SK-N-SH treated with all-trans-retinoic acid at 6 μM for 48 hours (cell line): ENCODE data around the gene AKAP12.

Source experiments
- ATAC-seq: fragments of 200-7000 bp; cut with Tn5 transposase; 3 replicates; pipeline ENCODE4 v1.9.1; 2020; ENCODE audit warnings: mild to moderate bottlenecking, moderate library complexity
- BACH2 ChIP-seq: fragments of 250-450 bp; sonication (Bioruptor Pico); IDR thresholded peaks from 2 replicates; pipeline ENCODE4 v1.9.0; 2021; ENCODE audit warnings: mild to moderate bottlenecking, borderline replicate concordance
- CREB5 ChIP-seq: fragments of 250-450 bp; sonication (Bioruptor Pico); IDR thresholded peaks from 2 replicates; pipeline ENCODE4 v1.5.1; 2020; ENCODE audit warnings: low read depth, mild to moderate bottlenecking, moderate library complexity
- CSDC2 ChIP-seq: fragments of 250-450 bp; sonication (Bioruptor Pico); IDR thresholded peaks from 2 replicates; pipeline ENCODE4 v1.5.0; 2020; ENCODE audit warnings: mild to moderate bottlenecking, moderate library complexity
- CSRNP3 ChIP-seq: fragments of 250-450 bp; sonication (Bioruptor Pico); IDR thresholded peaks from 2 replicates; pipeline ENCODE4 v1.5.1; 2021; ENCODE audit warnings: mild to moderate bottlenecking, moderate library complexity
- ESRRG ChIP-seq: fragments of 250-450 bp; sonication (Bioruptor Pico); IDR thresholded peaks from 2 replicates; pipeline ENCODE4 v1.6.1; 2021; ENCODE audit warnings: mild to moderate bottlenecking
- GLIS3 ChIP-seq: fragments of 250-450 bp; sonication (Bioruptor Pico); IDR thresholded peaks from 2 replicates; pipeline ENCODE4 v1.5.0; 2020; ENCODE audit warnings: mild to moderate bottlenecking, moderate library complexity
- ISL1 ChIP-seq: fragments of 250-450 bp; sonication (Bioruptor Pico); IDR thresholded peaks from 2 replicates; pipeline ENCODE4 v2.1.2; 2022; ENCODE audit warnings: mild to moderate bottlenecking, moderate library complexity
- OSR1 ChIP-seq: fragments of 250-450 bp; sonication (Bioruptor Pico); IDR thresholded peaks from 2 replicates; pipeline ENCODE4 v1.8.0; 2022; ENCODE audit warnings: moderate library complexity, mild to moderate bottlenecking, inconsistent platforms
- PPARA ChIP-seq: fragments of 250-450 bp; sonication (Bioruptor Pico); IDR thresholded peaks from 2 replicates; pipeline ENCODE4 v1.5.0; 2020; ENCODE audit warnings: mild to moderate bottlenecking, borderline replicate concordance
- RARB ChIP-seq: fragments of 250-450 bp; sonication (Bioruptor Pico); IDR thresholded peaks from 2 replicates; pipeline ENCODE4 v1.8.0; 2021; ENCODE audit warnings: mild to moderate bottlenecking, moderate library complexity
- SNAI2 ChIP-seq: fragments of 250-450 bp; sonication (Bioruptor Pico); IDR thresholded peaks from 2 replicates; pipeline ENCODE4 v1.5.0; 2020; ENCODE audit warnings: mild to moderate bottlenecking, moderate library complexity
- TCF4 ChIP-seq: fragments of 250-450 bp; sonication (Bioruptor Pico); IDR thresholded peaks from 2 replicates; pipeline ENCODE4 v1.8.0; 2021; ENCODE audit warnings: mild to moderate bottlenecking, moderate library complexity, borderline replicate concordance
- ZC3H10 ChIP-seq: fragments of 250-450 bp; sonication (Bioruptor Pico); IDR thresholded peaks from 2 replicates; pipeline ENCODE4 v1.5.1; 2021; ENCODE audit warnings: mild to moderate bottlenecking, moderate library complexity
- ZFP3 ChIP-seq: fragments of 250-450 bp; sonication (Bioruptor Pico); IDR thresholded peaks from 2 replicates; pipeline ENCODE4 v1.5.0; 2020; ENCODE audit warnings: mild to moderate bottlenecking, moderate library complexity
- ZFP30 ChIP-seq: fragments of 450-650 bp; formaldehyde crosslinking; IDR thresholded peaks from 2 replicates; pipeline ENCODE4 v1.5.0; 2022; ENCODE audit warnings: mild to moderate bottlenecking, moderate library complexity
- ZNF565 ChIP-seq: fragments of 450-650 bp; formaldehyde crosslinking; conservative IDR thresholded peaks from 2 replicates; pipeline ENCODE4 v1.5.0; 2020; ENCODE audit warnings: low read depth, mild to moderate bottlenecking, moderate library complexity
- ZNF70 ChIP-seq: fragments of 450-650 bp; formaldehyde crosslinking; IDR thresholded peaks from 2 replicates; pipeline ENCODE4 v1.5.0; 2020; ENCODE audit warnings: mild to moderate bottlenecking, moderate library complexity
- ZNF8 ChIP-seq: fragments of 450-650 bp; formaldehyde crosslinking; IDR thresholded peaks from 2 replicates; pipeline ENCODE4 v1.5.0; 2020; ENCODE audit warnings: mild to moderate bottlenecking, moderate library complexity
- TF ChIP-seq, protein P1 (sequence below): fragments of 250-450 bp; sonication (Bioruptor Pico); IDR thresholded peaks from 2 replicates; pipeline ENCODE4 v1.8.0; 2020; ENCODE audit warnings: mild to moderate bottlenecking, moderate library complexity, borderline replicate concordance
- TF ChIP-seq, protein P2 (sequence below): fragments of 250-450 bp; sonication (Bioruptor Pico); IDR thresholded peaks from 2 replicates; pipeline ENCODE4 v1.5.0; 2020; ENCODE audit warnings: mild to moderate bottlenecking, moderate library complexity

Gene AKAP12

DNA sequence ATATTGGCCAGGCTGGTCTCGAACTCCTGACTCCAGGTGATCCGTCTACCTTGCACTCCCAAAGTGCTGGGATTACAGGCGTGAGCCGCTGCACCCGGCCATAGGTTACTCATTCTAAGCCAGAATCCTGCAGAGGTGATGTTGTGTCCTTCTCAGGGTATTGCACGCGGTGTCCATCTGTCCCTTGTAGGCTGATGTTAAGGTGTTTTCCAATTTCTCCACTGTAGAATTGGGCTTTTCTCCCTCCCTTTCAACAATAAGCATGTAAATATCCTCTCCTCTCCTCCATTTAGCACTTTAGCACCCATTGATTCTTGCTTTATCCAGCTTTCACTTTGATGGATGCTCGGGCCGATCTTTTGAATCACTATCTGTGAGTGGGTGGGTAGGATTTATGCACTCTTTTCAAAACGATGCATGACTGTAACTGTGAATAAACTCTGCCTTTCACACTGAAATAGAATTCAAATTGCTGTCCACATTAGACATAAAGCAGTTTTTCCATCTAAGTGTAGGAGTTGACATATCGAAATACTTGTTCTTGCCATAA is 99.0 kb downstream of the AKAP12 start:
- ATAC-seq: no peak
- no peak for TF ChIP-seq CREB5 (CRISPR knock-in tag)
- no peak for TF ChIP-seq TCF4 (CRISPR knock-in tag)
- TF ChIP-seq ZNF70 (CRISPR knock-in tag): no peak
- TF ChIP-seq ZFP3: no peak

GRCh38 chr6:151339369-151339768 is 99.6 kb downstream of the AKAP12 start:
- TF ChIP-seq CSDC2 (CRISPR knock-in tag) (no peak), CSRNP3 (CRISPR knock-in tag) (no peak), ESRRG (CRISPR knock-in tag) (no peak), BACH2 (no peak), CREB5 (CRISPR knock-in tag) (no peak)
- TF ChIP-seq, protein P1, sequence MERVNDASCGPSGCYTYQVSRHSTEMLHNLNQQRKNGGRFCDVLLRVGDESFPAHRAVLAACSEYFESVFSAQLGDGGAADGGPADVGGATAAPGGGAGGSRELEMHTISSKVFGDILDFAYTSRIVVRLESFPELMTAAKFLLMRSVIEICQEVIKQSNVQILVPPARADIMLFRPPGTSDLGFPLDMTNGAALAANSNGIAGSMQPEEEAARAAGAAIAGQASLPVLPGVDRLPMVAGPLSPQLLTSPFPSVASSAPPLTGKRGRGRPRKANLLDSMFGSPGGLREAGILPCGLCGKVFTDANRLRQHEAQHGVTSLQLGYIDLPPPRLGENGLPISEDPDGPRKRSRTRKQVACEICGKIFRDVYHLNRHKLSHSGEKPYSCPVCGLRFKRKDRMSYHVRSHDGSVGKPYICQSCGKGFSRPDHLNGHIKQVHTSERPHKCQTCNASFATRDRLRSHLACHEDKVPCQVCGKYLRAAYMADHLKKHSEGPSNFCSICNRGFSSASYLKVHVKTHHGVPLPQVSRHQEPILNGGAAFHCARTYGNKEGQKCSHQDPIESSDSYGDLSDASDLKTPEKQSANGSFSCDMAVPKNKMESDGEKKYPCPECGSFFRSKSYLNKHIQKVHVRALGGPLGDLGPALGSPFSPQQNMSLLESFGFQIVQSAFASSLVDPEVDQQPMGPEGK (CRISPR knock-in tag): no peak
- no peak for ATAC-seq

GRCh38 chr6:151340219-151340978 is 100.6 kb downstream of the AKAP12 start:
- ATAC-seq: no peak
- no peak for TF ChIP-seq ZC3H10 (CRISPR knock-in tag)
- TF ChIP-seq ZNF565 (CRISPR knock-in tag): no peak
- TF ChIP-seq ZNF70 (CRISPR knock-in tag): no peak
- TF ChIP-seq, protein P2, sequence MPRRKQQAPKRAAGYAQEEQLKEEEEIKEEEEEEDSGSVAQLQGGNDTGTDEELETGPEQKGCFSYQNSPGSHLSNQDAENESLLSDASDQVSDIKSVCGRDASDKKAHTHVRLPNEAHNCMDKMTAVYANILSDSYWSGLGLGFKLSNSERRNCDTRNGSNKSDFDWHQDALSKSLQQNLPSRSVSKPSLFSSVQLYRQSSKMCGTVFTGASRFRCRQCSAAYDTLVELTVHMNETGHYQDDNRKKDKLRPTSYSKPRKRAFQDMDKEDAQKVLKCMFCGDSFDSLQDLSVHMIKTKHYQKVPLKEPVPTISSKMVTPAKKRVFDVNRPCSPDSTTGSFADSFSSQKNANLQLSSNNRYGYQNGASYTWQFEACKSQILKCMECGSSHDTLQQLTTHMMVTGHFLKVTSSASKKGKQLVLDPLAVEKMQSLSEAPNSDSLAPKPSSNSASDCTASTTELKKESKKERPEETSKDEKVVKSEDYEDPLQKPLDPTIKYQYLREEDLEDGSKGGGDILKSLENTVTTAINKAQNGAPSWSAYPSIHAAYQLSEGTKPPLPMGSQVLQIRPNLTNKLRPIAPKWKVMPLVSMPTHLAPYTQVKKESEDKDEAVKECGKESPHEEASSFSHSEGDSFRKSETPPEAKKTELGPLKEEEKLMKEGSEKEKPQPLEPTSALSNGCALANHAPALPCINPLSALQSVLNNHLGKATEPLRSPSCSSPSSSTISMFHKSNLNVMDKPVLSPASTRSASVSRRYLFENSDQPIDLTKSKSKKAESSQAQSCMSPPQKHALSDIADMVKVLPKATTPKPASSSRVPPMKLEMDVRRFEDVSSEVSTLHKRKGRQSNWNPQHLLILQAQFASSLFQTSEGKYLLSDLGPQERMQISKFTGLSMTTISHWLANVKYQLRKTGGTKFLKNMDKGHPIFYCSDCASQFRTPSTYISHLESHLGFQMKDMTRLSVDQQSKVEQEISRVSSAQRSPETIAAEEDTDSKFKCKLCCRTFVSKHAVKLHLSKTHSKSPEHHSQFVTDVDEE (CRISPR knock-in tag): no peak
- TF ChIP-seq GLIS3 (CRISPR knock-in tag): no peak
- no peak for TF ChIP-seq TCF4 (CRISPR knock-in tag)
- TF ChIP-seq ZFP30 (CRISPR knock-in tag): no peak
- TF ChIP-seq, protein P1 (CRISPR knock-in tag): no peak
- no peak for TF ChIP-seq PPARA (CRISPR knock-in tag)
- no peak for TF ChIP-seq ZNF8 (CRISPR knock-in tag)
- TF ChIP-seq CSDC2 (CRISPR knock-in tag): no peak
- no peak for TF ChIP-seq SNAI2 (CRISPR knock-in tag)
- TF ChIP-seq CSRNP3 (CRISPR knock-in tag): no peak
- TF ChIP-seq OSR1: no peak
- no peak for TF ChIP-seq RARB (CRISPR knock-in tag)
- no peak for TF ChIP-seq ISL1
